ENCODE data around the gene MUC13.

DNA sequence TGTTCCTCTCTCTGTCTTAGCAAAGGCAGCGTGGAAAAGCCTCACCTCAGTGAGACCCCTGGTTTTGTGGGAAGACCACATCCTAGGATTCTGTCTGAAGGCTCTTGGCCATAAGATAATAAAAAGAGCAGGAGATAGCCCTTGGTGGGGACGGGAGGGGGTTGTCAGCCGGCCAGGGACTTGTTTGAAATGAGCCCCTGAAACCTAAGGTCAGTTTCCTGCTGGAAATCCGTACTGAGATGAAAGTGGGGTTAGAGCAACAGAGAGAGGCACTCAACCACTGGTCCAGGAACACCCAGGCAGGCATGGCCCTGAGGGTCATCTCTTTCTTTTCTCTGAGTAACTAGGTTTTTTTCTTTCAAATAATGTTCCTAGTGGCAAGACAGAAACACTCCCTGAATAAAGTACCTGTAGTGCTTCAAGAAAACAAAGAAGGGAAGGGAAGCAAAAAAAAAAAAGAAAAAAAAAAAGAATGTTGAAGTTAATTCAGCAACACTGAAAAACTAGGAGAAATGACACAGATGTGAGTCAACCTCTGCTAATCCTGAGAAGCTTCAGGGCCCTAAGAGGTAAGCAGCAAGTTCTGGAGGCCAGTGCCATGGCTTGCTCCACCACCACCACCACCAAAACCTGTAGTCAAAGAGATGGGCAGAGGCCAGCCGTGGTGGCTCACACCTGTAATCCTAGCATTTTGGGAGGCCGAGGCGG, 50.6 kb downstream of the MUC13 start:
- TF ChIP-seq, protein P1, sequence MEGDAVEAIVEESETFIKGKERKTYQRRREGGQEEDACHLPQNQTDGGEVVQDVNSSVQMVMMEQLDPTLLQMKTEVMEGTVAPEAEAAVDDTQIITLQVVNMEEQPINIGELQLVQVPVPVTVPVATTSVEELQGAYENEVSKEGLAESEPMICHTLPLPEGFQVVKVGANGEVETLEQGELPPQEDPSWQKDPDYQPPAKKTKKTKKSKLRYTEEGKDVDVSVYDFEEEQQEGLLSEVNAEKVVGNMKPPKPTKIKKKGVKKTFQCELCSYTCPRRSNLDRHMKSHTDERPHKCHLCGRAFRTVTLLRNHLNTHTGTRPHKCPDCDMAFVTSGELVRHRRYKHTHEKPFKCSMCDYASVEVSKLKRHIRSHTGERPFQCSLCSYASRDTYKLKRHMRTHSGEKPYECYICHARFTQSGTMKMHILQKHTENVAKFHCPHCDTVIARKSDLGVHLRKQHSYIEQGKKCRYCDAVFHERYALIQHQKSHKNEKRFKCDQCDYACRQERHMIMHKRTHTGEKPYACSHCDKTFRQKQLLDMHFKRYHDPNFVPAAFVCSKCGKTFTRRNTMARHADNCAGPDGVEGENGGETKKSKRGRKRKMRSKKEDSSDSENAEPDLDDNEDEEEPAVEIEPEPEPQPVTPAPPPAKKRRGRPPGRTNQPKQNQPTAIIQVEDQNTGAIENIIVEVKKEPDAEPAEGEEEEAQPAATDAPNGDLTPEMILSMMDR (IDR thresholded peaks at IDR 0.05; ENCODE audit: insufficient read depth, low read length) = no peak
- TF ChIP-seq POLR2AphosphoS5 (IDR thresholded peaks at IDR 0.05; ENCODE audit: low read depth) (no peak), REST (IDR thresholded peaks at IDR 0.05; ENCODE audit: insufficient replicate concordance, low read depth) (no peak), GABPA (IDR thresholded peaks at IDR 0.05; ENCODE audit: low read depth) (no peak), SPI1 (IDR thresholded peaks at IDR 0.05; ENCODE audit: borderline replicate concordance, low read depth) (no peak)

Measured in HL-60 (cell line).